GM12878 (cell line): ENCODE measurements around the gene NRG4.

Experiments
- BCL3 ChIP-seq: IDR thresholded peaks from 2 replicates; pipeline ENCODE4 v1.6.1; 2011; ENCODE audit warnings: borderline replicate concordance, low read depth, mild to moderate bottlenecking, moderate library complexity, low read length; ENCODE audit not compliant: insufficient read depth, poor library complexity, severe bottlenecking
- BHLHE40 ChIP-seq, 2 experiments: fragments of 450-650 bp in 1 of 2; IDR thresholded peaks; 2 replicates each; pipeline ENCODE4 v1.6.1; 2011 to 2017; ENCODE audit warnings: low read depth in 2 of 2, borderline replicate concordance in 1 of 2, improper control_type of control experiment in 1 of 2, low read length in 1 of 2, mild to moderate bottlenecking in 1 of 2
- CBX5 ChIP-seq: sonication (generic); IDR thresholded peaks from 2 replicates; pipeline ENCODE4 v1.6.1; 2016; ENCODE audit warnings: low read depth, moderate library complexity, mild to moderate bottlenecking, inconsistent platforms
- CREB1 ChIP-seq: IDR thresholded peaks from 2 replicates; pipeline ENCODE4 v1.6.1; 2012; ENCODE audit warnings: low read depth, mild to moderate bottlenecking, inconsistent platforms
- CTCF ChIP-seq, 3 experiments: IDR thresholded peaks in 2 of 3; conservative IDR thresholded peaks in 1 of 3; 2 replicates each; pipeline ENCODE4 v1.5.1; 2011; ENCODE audit warnings: low read depth in 3 of 3, low read length in 3 of 3, mild to moderate bottlenecking in 3 of 3, control low read depth in 2 of 3, moderate library complexity in 2 of 3, inconsistent platforms in 1 of 3, mixed read lengths in 1 of 3; ENCODE audit not compliant: control insufficient read depth in 2 of 3, insufficient read depth in 1 of 3; ENCODE audit errors: extremely low read depth in 1 of 3
- EP300 ChIP-seq, 2 experiments: fragments of 150-350 bp in 1 of 2; IDR thresholded peaks; 2 replicates each; pipeline ENCODE4 v1.6.1; 2011 to 2012; ENCODE audit warnings: low read depth in 2 of 2, low read length in 2 of 2, borderline replicate concordance in 1 of 2, improper control_type of control experiment in 1 of 2, inconsistent platforms in 1 of 2; ENCODE audit not compliant: control insufficient read depth in 1 of 2
- JUND ChIP-seq: IDR thresholded peaks from 2 replicates; pipeline ENCODE4 v1.6.1; 2012; ENCODE audit warnings: low read depth, mild to moderate bottlenecking, low read length, improper control_type of control experiment, moderate library complexity
- MXI1 ChIP-seq: fragments of 150-350 bp; IDR thresholded peaks from 2 replicates; pipeline ENCODE4 v1.6.1; 2011; ENCODE audit warnings: low read depth, mild to moderate bottlenecking, inconsistent platforms, low read length, improper control_type of control experiment
- RCOR1 ChIP-seq: conservative IDR thresholded peaks from 2 replicates; pipeline ENCODE4 v1.6.1; 2012; ENCODE audit warnings: low read depth, low read length, improper control_type of control experiment
- SMC3 ChIP-seq: IDR thresholded peaks from 2 replicates; pipeline ENCODE4 v1.6.1; 2011; ENCODE audit warnings: low read length, improper control_type of control experiment, borderline replicate concordance
- TARDBP ChIP-seq: IDR thresholded peaks from 2 replicates; pipeline ENCODE4 v1.6.1; 2016; ENCODE audit warnings: borderline replicate concordance
- ZNF274 ChIP-seq: IDR thresholded peaks from one replicate; pipeline ENCODE4 v1.8.0; 2011; ENCODE audit not compliant: insufficient read length, insufficient read depth

- TF ChIP-seq RCOR1, result no peak
- TF ChIP-seq MXI1, result no peak
- no peak for TF ChIP-seq BHLHE40 (IDR thresholded peaks at IDR 0.05; ENCODE audit: borderline replicate concordance in 1 of 2, low read depth in 2 of 2, low read length in 1 of 2)
- no peak for TF ChIP-seq TARDBP
- no peak for TF ChIP-seq JUND
- no peak for TF ChIP-seq CBX5
- no peak for TF ChIP-seq EP300 (IDR thresholded peaks at IDR 0.05; ENCODE audit: borderline replicate concordance in 1 of 2, control insufficient read depth in 1 of 2, low read depth in 2 of 2, low read length in 2 of 2)
- no peak for TF ChIP-seq BCL3
- TF ChIP-seq CTCF (IDR thresholded peaks at IDR 0.05 in 2 of 3, conservative IDR thresholded peaks at IDR 0.05 in 1 of 3; ENCODE audit: control insufficient read depth in 2 of 3, extremely low read depth in 1 of 3, insufficient read depth in 1 of 3, low read depth in 3 of 3, low read length in 3 of 3), result no peak
- no peak for TF ChIP-seq CREB1
- no peak for TF ChIP-seq SMC3
- TF ChIP-seq ZNF274, result no peak
Measured at GRCh38 chr15:75923756-75924155, 88.5 kb downstream of the NRG4 start.
